Measurements from ENCODE around the gene CDH2.

Gene CDH2

GRCh38 chr18:28125051-28125450, 51.9 kb downstream of the CDH2 start:
- DNase-seq: no peak

DNA sequence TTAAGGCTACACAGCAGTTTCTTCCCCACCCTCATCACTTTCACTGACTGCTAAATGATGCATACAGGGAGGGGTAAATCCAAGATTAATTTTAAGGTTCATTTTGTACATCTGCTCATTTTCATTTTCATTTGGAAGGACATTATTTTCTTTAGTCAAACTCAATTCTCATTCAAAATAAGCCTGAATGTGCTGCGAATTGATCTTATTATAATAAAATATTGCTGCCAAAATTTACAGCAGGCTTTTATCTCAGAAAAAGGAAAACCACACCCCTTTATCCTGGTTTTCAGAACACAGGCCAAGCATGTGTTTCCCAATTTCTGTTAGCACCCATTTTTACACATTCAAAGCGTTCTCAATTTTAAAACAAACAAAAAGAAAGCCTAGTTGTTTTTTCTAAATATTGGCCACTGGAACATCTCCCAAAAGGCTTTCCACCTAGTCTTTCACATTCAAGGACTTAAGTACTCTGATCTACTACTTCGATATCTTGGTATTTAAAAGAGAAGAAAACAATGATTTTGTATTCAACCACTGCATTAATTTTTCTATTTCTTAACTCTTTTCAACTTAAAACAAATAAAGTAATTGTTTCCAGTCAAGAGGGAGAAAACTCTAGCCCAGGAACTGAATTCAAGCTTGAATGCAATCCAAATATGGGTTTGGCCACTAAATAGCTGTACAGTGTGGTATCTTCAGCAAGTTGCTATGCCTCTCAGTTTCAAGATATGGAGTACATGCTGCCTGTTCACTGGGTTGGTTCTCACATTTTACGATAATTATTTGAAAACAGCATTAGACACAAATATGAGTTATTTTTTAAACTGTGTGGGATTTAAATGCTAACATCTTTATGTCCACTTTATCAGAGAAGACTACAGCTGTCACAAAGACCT, 52.5 kb downstream of the CDH2 start:
- DNase-seq: no peak

- no peak for DNase-seq
Observed at GRCh38 chr18:28123401-28124030, 53.4 kb downstream of the CDH2 start.

GRCh38 chr18:28120828-28121515, 56.0 kb downstream of the CDH2 start:
- DNase-seq: no peak

GRCh38 chr18:28116461-28116860, 60.5 kb downstream of the CDH2 start:
- no peak for DNase-seq

GRCh38 chr18:28115149-28115550, 61.8 kb downstream of the CDH2 start:
- no peak for DNase-seq

- no peak for DNase-seq
Observed at GRCh38 chr18:28114472-28114871, 62.5 kb downstream of the CDH2 start.

DNA sequence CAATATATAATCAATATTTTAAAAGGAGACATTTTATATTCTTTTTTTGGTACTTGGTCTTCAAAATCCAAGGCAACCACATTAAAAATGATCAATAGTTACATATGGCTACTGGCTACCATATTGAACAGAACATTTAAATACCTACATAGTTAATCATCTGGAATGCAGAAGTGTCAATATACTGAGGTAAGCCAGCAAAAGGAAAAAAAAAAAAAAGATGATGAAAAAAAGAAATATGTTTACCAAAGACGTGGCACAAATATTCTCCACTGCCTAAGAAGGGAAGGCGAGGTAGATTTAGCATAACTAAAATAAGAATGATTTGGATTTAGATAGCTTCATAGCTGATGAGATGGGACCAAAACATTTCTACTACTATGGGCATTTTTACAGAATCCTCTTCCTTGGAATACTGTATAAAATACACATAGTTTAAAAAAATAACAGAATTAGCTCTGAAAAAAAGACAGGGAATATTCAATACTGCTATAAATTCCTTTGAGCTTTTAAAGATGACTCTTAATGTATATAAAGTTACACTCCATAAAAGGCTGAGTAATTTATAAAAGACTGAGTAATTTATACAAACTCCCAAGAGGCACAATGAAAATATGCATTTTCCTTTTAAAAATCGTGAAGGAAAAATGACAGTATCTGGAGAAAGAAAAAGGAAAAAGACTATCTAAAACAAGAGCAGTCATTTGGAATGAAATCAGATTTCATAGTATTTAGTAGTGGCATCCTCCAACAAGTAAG, 63.5 kb downstream of the CDH2 start:
- DNase-seq: no peak

- DNase-seq: no peak
Observed at GRCh38 chr18:28112056-28112470, 64.9 kb downstream of the CDH2 start.

DNA sequence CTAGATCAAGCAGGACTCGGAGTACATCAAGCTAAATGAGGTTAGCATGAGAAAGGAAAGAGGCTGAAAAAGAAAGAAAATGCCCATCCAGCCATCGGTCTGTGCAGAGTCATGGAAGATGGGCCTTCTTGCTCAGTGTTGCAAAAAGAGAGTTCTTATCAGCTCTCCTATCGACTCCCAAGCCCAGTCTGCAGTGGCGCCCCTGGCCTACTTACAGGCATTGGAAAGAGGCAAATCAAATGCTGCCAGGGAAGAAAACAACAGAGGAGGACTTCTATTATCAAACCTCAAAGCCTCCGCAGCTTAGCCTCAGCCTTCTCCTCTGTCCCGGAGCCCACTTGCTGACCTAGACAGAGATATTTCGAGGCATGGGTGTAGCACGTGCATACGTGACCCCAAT, 66.0 kb downstream of the CDH2 start:
- DNase-seq: no peak

DNA sequence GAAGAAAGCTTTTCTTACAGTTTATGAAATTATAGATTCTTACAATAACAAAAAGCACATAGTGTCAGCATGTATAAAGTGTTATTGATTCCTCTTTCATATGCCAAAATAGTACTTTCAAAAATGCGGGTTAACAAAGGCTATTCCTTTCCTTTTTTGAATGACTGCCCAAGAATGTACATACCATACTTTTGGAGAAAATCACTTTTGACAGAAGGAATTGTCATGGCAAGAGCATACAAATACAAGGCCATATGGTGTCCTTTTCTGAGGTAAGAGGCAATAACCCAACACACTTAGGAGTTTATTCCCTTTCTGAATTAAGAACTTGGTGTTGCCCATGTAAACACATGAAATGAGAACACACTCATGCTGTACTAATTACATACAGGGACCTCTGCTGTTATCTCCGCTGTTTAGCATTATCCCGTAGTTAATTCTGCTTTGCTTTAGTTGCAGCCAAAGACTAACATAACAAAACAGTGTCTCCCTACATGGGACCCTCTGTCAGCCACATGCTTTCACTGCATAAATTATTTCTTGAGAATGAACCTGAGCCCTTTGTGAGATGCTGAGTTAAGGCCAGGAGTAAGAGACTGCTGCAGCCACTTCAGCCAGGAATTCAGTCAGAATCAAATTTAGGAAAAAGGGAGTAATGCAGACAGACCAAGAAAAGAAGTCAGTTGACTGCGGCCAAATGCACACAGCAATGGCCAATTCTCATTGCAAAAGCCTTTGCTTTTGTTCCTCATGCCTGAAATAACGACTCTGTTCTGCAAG, 67.0 kb downstream of the CDH2 start:
- no peak for DNase-seq

DNA sequence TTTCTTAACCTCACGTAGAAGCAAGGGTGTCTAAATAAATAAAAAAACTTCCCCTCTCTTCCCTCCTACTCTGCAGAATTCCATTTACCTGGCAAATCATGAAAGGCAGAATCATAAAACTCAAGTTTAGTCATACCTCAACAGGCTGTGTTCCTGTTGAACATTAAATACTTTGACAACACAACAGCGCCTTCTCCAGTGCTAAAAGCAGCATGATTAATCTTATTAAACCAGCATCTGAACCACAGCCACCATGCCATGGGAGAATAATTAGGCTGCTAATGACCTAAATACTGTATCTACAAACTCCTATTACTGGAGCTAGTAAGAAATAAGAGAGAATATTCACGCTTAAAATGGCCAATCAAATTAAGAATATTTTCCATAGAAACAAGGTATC, 68.1 kb downstream of the CDH2 start:
- no peak for DNase-seq

GRCh38 chr18:28108254-28108653, 68.7 kb downstream of the CDH2 start:
- no peak for DNase-seq

GRCh38 chr18:28099237-28099636, 77.7 kb downstream of the CDH2 start:
- DNase-seq: no peak

DNA sequence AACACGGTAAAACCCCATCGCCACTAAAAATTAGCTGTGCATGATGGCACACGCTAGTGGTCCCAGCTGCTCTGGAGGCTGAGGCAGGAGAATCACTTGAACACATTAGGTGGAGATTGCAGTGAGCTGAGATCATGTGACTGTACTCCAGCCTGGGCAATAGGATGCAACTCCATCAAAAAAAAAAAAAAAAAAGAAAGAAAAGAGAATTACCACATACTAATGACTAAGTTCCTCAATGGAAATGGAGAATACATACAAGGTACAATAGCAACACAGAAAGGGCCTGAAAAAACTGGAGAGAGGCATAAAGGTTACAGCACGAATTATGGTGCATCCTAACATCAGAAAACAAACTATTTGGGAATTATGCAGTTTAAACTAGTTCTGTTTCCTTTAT, 81.3 kb downstream of the CDH2 start:
- DNase-seq: no peak

GRCh38 chr18:28095041-28095440, 81.9 kb downstream of the CDH2 start:
- no peak for DNase-seq

- no peak for DNase-seq
Observed at GRCh38 chr18:28091197-28091596, 85.7 kb downstream of the CDH2 start.

DNA sequence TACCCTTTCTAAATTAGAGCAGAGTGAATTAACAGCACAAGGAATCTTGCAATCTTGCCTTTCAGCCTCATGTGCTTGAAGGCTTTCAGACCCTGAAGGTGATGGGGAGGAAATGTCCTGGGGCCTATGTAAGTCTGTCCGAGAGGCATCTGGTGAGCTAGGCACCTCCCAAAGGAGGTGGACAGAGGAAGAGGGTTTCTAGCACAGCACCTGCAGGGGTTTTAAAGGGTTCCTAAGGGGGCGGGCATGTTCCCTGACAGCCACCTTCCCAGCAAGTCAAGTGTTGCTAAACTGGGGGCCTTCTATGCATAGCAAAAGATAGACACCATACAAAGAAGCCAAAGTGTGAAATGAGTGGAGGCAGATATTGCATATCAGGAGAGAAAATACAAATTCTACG, 88.5 kb downstream of the CDH2 start:
- no peak for DNase-seq

DNA sequence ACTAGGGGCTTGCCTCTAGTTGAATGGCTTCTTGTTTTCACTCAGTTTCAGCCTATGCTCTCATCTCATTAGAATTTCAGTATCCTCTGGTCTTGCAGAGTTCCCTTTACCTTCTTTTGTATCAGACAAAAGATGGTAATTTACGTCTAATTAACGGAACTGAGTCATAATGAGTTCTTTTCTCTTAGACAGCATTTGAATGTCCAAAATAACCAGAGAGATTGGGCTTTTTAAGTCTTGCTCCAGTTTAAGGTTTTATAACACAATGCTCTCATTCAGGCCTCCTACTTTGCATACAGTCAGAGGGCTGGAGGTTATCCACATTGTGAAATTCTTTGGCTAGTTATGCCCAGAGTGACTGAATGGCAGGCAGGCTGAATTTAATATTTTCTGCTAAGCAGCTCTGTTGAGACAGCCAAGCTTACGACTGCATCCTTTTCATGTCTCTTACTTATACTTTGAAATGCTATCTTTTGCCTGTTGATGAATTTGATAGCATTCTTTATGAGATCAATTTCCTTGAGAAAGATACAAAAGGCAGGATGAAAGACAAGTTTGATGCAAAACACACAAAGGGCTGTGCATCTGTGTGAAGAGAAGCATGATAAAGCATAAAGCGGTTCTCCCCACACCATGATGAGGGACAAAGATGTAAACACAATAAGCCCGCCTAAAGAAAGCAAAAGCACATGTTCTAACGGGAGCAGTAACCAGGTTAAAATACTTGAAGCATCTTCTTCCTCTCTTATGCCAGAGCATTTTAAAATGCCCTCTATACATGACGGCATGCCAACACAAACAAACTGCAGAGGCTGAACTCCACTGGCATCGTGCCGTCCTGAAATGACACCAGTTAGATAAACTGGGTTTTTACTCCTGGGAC, 90.0 kb downstream of the CDH2 start:
- DNase-seq: no peak

GRCh38 chr18:28081516-28081915, 95.4 kb downstream of the CDH2 start:
- DNase-seq: no peak

GRCh38 chr18:28080876-28081300, 96.0 kb downstream of the CDH2 start:
- DNase-seq: no peak
